GM21528 (cell line): ENCODE results near the gene POLR1F.
"Not testable (repeated sequence)": the region's sequence is repeated elsewhere in the genome, so short reads cannot be mapped to it uniquely, and the experiment has no call there.

Source experiments
- ATAC-seq: cut with Tn5 transposase; IDR thresholded peaks from one replicate; pipeline ENCODE4 v1.9.1; 2021; ENCODE audit warnings: mild to moderate bottlenecking, moderate library complexity; ENCODE audit not compliant: unreplicated experiment, low FRiP score

POLR1F gene, protein sequence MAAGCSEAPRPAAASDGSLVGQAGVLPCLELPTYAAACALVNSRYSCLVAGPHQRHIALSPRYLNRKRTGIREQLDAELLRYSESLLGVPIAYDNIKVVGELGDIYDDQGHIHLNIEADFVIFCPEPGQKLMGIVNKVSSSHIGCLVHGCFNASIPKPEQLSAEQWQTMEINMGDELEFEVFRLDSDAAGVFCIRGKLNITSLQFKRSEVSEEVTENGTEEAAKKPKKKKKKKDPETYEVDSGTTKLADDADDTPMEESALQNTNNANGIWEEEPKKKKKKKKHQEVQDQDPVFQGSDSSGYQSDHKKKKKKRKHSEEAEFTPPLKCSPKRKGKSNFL

DNA sequence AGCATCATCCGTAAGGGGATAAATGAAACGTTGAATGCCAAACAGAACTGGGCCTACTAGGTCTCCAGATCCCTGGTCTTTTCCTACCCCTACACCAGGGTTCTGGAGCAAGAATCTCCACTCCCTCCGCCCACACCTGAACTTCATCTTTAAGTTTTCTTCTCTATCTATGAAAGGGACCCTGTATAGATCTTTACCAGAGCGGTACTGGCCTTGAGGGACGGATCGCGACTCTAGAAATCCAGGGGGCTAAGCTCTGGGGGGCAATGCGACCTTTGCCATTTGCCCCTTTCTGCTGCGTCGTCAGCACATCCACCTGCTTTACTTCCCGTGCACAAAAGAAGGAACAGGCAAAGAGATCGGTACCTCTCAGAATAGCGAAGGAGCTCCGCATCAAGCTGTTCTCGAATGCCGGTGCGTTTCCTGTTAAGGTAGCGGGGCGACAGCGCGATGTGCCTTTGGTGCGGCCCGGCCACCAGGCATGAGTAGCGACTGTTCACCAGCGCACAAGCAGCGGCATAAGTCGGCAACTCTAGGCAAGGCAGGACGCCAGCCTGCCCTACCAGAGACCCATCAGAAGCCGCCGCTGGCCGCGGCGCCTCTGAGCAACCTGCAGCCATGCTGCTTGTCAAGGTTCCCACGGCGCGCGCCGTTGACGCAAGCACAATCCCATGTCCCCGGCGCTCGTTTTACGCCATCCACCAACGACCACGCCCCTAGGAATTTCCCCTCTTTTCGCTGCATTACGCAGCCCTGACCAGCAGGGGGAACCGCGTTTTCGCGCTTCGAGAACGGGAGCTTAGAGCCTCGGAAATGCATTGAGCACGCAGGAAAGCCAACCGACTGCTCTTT, at the start of gene POLR1F:
Gene POLR1F, minus strand, starts transcription at position 641 of the 852 bp plus-strand sequence. Its CDS starts 21 bp downstream, at position 620.
- peak; percentile 99 for ATAC-seq

DNA sequence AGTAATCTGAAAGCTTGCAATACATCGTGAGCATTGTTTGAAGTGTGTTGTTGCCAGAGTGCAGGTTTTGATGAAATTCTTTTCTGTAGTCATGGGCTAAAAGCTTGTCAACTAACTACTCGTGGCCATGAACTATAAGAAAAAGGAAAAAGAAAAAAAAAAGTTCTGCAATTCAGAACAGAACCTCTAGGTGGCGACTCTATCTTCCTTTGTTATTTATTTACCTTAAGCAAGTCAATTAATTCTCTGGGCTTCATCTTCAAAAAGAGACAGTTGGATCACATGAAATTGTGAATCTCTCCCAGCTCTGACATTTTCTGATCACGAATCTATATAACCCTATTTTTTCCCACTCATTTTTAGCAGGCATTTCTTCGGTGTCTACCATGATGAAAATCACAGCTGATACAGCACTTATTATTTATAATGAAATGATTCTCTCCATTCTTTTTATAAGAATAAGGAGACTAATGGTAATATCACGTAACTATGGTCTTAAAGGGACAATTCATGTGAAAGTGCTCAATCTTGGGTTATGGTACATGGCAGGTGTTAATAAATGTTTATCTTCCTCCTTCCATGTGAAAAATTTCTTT, 45.8 kb upstream of the POLR1F start:
- ATAC-seq = no peak

DNA sequence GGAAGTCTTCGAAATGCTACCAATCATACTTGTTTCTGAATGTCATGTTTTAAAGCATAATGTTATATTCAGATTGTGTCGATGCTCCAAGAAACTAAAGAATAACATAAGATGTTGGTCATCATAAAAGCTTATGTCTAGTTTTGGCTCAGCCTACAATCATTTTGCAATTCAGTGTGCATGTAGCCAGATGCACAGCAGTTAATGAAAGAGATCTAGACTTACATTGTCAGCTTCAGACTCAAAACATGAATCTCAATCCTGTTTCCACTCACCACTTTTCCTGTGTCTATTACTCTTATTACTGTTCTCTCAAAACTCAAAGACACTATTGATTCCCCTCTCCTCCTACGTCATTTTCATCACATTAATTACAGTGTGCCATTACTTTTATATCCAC, 43.2 kb upstream of the POLR1F start:
- no peak for ATAC-seq

DNA sequence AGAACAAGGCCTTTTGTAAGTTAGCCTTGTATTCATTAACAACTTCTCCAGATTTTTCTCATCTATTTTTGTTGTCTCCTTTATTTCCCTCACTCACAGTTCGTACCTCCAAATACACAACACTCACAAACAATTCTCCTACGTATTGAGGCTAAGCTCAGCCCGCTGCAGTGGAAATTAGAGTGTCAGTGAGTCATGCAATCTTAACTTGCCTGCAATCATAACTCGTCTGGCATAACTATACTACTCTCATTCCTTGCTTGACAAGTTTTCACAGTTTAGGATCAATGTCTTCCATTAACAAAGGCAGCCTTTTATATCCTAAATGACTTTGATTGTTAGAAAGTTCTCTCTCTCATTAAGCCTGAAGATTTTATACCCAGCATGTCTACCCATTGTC, 40.8 kb upstream of the POLR1F start:
- ATAC-seq = no peak

DNA sequence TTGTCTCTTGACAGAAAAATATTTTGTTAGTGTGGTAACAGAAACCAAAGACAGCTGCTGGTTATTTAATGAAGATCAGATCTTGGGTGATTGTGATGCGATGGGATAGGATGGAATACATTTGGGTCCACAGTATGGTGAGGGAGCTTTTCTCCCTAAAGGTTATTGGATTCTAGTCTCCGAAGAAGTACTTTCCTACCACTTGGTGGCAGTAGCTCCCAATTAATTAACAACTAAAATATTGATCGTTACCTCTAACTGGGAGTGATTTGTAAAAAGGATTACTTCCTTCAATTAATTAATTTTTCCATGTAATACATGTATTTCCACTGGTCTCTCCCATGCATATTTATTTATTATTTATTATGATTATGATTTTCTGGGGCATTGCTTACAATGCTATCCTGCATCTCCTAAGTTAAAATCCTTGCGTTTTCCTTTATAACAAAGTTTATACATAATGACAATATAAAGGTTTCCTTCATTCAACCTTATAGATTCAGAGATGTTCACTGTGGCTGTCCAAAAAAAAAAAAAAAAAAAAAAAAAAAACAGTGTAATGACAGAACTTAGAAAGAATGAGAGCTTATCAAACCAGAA, 39.0 kb upstream of the POLR1F start:
- no peak for ATAC-seq

DNA sequence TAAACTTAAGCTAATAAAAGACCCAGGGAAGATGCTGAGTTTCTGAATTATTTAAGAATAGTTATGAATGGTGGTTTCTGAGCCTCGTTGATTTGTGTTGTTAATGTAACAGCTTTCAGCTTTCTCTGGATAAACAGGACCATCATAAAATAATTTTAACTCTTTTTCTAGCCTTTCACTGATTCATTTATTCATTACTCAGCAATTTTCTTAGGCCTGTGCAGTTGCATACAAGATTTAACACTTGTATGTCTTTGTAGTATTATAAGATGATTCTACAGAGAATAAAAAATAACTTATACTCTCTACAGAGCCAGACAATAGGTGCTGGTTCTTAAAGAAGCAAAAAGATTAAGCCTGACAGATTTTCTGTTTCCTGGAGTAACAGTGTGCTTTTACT, 35.2 kb upstream of the POLR1F start:
- no peak for ATAC-seq

DNA sequence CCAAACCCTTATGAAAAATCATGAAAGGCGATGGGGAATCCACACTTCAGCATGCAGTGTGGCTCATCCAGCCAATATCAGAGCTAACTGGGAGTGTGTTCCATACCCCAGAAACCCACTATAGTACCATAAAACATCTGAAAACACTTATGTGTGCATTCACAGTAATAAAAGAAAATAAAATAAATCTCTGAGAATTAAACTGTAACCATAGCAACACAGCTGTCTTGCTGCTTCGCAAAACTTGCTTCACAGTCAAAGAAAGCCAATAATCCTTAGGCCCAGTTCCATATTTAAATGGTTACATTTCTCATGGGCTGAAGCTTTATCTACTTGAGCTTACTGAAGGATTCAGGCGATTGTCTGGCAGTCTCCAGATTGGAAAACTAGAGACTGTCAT, 19.9 kb upstream of the POLR1F start:
- ATAC-seq = no peak

DNA sequence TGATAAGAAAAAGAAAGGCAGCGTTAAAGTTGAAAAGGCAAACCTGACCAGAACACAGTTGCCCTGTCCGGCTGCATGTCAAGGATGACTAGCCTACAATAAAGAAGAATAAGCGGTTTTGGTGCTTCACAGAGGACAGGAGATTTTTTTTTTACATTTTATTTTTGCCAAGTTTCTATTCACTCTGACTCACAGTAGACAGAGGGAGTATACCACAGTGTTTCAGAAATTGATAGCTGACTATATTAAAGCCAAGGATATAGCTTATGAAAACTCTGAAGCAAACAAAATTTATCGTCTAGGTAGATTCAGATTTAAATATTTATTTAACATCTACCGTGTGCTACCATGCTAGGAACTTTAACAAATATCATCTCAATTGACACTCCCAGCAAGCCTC, 16.9 kb upstream of the POLR1F start:
- ATAC-seq = no peak

DNA sequence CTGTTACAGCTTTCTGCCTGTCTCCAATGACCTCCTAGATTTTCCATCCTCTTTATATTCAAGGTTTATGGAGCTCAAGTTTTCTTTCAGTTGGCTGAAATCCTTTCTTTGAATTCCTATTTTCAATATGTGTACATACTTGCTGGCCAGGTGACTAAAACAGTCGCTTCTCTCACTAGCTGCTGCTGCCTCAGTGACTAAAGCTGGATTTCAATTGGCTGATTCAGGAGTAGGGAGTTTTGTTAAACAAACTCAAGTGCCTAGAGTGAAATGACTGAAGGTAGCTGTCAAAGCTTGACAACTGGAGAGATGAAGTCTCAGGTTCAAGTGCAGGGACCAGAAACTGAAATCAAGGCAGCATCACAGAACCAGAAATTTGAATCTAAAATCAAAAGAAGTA, 6.7 kb upstream of the POLR1F start:
- no peak for ATAC-seq

DNA sequence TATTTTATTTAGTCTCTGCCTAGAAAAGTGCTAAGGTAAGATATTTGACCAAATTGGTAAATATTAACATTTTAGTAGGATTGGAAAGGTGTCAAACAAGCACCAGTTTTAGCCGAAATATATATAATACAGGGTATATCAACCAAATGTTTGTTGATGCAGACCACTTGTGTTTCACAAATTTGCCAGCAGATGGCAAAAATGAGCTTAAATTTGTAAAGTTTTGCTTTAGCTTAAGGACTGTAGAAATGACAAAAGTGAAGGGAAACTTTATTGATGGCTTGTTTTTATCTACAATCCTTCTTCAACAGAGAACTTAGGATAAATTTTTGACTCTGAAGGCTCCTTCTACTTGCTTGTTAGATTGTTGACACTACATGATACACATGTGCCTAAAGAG, 4.8 kb upstream of the POLR1F start:
- ATAC-seq = no peak

DNA sequence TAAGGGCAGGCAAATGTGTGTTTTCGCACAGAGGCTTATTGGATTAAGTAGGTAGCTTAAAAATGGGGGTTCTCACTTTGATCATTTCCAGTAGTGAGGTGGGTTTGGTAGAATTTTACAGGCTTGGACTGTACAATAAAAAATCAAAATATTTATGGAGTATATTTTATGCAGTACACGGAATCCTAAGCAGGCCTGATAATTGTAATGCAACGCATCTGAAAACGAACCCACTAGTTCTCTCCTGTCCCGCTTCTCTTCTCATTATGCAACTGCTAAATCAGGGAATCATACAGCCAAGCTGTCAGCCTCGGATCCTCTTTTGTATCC, 377 bp upstream of the POLR1F start:
- ATAC-seq = no peak

DNA sequence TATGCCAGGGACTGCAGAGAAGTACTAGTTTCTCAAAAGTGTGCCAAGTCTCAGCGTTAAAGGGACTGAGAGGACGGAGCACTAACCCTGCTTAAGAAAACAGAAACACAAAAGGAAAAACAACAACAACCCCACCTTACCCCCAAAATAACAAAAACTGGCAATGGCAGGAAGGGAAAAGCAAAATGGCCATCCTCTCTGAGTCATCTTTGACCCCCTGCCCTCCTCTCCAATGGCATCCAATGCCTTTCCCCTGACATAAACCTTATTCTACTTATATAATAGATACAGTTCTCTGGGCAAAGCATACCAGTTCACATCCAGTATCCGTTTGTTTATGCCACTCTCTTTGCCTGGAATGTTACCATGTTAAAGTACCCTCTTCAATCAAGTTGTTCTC, 1.6 kb downstream of the POLR1F start:
- no peak for ATAC-seq

DNA sequence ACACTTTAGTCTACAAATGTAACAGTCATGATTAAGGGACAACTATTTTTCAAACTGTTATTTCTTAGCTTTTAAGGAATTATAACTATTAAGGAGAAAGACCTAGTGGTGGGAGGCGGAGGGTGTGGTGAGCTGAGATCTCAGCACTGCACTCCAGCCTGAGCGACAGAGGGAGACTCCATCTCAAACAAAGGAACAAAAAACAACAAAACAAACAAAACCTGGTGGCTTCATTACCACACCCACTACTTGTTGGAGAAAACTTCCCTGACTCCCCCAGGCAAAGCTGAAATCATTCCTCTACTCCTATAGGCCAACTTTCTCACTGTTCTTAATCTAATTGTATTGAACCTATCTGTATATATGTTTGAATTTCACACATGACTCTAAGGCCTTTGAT, 3.2 kb downstream of the POLR1F start:
- ATAC-seq = no peak

DNA sequence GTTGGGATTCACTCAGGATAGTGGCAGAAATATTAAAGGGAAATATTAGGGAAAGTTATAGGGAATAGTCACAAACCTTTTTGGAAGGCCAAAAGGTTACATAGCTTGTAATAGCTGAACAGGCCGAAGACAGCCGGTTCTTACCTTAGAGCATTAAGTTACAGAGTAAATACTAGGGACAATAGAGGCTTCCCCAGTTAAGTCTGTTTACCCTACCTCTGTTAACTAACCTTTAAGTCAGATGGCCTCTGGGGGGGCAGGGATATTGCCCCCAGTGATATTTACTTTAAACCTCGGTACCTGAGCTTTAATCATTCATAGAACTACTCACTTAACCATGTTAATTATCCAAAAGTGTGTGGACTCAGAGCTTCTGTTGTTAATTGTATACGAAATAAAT, 7.4 kb downstream of the POLR1F start:
- ATAC-seq = no peak

DNA sequence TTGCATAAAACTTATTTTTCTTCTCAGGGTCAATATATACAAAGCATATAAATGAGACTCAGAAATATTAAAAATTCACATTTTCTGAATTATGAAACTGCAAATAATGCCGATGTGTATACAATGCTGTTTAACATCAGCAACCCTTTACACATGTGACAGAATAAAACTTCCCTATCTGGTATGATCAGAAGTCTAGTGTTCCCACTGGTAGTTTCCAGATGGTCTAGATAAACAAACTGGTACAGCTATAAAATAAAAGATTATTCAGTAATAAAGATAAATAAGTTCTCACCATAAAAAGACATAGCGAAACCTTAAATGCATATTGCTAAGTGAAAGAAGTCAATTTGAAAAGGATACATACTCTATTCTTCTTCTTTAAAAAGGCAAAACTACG, 7.9 kb downstream of the POLR1F start:
- no peak for ATAC-seq

DNA sequence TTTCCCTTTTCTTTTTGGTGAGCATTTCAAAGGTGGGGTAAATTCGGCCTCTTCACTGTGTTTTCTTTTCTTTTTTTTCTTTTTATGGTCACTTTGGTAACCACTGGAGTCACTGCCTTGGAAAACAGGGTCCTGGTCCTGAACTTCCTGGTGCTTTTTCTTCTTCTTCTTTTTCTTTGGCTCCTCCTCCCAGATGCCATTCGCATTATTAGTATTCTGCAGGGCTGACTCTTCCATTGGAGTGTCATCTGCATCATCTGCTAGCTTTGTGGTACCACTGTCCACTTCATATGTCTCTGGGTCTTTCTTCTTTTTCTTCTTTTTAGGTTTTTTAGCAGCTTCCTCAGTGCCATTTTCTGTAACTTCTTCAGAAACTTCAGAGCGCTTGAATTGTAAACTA, 10.5 kb downstream of the POLR1F start:
- ATAC-seq = no peak

DNA sequence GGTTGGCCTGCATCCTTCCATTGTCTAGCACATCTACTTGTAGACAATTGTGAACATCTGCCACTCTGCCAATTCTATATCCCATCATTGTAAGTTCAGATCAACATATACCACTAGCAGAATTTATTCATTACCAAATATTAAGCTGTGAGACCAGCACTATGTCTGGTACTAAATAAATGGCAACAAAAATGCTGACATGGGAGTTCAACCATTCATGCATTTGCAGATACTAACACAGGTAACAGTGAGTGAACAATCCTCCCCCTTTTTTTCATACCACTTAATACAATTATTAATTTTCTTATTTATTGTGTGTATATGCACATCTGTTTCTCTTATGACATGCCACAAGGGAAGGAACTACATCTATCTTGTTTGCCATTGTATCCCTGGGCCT, 11.9 kb downstream of the POLR1F start:
- ATAC-seq = no peak

DNA sequence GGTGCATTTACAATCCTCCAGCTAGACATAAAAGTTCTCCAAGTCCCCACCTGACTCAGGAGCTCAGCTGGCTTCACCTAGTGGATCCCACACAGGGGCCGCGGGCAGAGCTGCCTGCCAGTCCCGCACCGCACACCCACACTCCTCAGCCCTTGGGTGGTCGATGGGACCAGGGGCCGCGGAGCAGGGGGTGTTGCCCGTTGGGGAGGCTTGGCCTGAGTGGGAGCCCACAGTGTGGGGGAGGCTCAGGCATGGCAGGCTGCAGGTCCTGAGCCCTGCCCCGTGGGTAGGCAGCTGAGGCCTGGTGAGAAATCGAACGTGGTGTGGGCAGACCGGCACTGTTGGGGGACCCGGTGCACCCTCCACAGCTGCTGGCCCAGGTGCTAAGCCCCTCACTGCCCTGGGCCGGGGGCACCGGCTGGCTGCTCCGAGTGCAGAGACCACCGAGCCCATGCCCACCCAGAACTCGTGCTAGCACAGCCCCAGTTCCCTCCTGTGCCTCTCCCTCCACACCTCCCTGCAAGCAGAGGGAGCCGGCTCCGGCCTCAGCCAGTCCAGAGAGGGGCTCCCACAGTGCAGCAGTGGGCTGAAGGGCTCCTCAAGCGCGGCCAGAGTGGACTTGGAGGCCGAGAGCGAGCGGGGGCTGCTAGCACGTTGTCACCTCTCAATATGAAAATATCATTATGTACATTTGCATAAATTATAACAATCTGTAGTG, 16.6 kb downstream of the POLR1F start:
- no peak for ATAC-seq

DNA sequence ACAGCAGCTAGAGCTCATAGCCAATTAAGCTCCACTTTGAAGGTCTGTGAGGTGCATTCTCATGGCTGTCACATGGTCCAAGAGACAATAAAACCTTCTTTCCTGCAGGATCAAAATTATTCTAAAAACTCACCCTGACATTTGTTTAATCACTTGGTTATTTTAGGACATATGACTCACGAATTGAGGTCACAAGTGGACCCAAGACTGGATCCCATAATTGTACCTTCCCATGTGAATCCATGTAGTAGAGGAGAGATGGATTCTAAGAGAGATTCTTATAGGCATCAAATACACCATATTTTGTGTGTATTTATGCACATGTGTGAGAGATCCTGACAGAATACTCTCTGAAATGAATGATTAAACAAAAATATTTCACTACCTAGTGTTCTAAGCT, 18.1 kb downstream of the POLR1F start:
- no peak for ATAC-seq

DNA sequence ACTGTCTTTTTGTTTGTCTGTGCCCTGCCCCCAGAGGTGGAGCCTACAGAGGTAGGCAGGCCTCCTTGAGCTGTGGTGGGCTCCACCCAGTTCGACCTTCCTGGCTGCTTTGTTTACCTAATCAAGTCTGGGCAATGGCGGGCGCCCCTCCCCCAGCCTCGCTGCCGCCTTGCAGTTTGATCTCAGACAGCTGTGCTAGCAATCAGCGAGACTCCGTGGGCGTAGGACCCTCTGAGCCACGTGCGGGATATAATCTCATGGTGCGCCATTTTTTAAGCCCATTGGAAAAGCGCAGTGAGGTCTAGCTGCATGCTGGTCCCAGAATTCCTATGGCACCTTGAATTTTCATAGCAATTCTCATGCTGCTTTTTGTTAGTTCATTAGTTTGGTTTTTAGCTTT, 19.7 kb downstream of the POLR1F start:
- ATAC-seq = not testable (repeated sequence)

DNA sequence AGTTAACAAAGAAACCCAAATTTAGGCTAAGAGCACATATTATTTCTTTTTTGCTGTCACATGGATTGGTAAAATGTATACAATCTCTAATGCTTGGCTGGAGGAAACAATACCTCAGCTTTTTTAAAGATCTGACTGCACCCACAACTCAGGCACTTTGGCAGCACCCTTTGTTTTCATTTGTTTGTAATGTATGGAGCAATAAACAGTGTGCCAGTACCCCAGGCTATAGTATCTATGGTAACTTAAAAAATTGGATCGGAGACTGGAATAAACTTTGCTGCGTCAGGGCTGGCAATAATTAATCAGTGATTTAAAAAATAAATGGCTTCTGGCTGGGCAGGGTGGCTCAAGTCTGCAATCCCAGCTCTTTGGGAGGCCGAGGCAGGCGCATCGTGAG, 27.2 kb downstream of the POLR1F start:
- ATAC-seq = no peak
